ENCODE results near the gene ZNF511. TPM values are rescaled to one million over a fixed set of nuclear protein-coding genes. Genes with fewer than 3 reads are reported as not detected.

Gene ZNF511
- total RNA-seq, 1 donor = 24.6 TPM

DNA sequence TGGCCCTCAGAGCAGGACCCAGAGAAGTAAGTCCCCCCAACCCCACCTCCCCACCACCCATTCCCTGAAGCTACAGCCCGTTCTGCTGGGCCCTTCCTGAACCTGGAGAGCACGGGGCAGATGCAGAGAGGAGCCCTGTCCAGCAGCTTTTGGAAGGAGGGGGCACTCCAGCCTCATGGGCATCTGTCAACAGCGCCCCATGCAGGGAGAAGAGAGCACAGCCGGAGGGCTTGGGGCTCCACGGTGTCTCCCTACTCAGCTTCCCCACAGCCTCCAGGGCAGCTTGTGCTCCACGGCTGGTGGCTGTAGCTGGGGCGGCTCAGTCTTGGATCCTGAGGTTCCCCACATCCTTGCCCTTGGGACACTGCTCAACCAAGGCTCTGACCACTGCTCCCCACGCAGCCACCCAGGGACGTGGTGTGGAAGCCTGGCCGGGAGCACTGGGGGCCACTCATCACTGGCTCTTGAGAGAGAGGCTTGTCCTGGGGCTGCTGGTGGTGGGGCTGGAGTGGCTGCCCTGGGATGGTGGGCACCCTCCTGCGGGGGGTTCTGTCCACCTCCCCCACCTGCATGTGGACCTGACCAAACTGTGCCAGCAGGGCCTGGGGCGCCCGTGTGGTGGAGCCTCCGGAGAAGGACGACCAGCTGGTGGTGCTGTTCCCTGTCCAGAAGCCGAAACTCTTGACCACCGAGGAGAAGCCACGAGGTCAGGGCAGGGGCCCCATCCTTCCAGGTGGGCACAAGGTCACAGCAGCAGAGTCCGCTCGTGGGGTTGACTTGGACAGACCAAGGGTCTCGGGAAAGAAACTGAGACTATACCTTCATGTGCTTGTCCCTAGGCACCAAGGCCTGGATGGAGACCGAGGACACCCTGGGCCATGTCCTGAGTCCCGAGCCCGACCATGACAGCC lies 42.9 kb downstream of the ZNF511 start:
- Histone ChIP-seq H3K4me2 (ENCODE audit: insufficient read depth, low read length) (no peak overlapping the region), H3K27me3 (ENCODE audit: insufficient read depth, low read length) (no peaks in the 10 kb centered on the region), H3K9me3 (ENCODE audit: low read depth, low read length) (no peaks in the 10 kb centered on the region), H3K79me2 (ENCODE audit: insufficient read depth, low read length) (no peaks in the 10 kb centered on the region), H3K27ac (ENCODE audit: low read depth, low read length) (no peak overlapping the region), H4K20me1 (ENCODE audit: insufficient read depth, low read length) (no peaks in the 10 kb centered on the region), H3K4me3 (ENCODE audit: insufficient read depth, low read length) (no peak overlapping the region), H2AFZ (ENCODE audit: low read length) (no peak overlapping the region), H3K4me1 (ENCODE audit: insufficient read depth, low read length) (no peaks in the 10 kb centered on the region), H3K36me3 (ENCODE audit: insufficient read depth, low read length) (no peaks in the 10 kb centered on the region)
- peak; percentile 78 for DNase-seq (ENCODE audit: insufficient read length, low spot score, missing footprints)
- TF ChIP-seq, protein P1, sequence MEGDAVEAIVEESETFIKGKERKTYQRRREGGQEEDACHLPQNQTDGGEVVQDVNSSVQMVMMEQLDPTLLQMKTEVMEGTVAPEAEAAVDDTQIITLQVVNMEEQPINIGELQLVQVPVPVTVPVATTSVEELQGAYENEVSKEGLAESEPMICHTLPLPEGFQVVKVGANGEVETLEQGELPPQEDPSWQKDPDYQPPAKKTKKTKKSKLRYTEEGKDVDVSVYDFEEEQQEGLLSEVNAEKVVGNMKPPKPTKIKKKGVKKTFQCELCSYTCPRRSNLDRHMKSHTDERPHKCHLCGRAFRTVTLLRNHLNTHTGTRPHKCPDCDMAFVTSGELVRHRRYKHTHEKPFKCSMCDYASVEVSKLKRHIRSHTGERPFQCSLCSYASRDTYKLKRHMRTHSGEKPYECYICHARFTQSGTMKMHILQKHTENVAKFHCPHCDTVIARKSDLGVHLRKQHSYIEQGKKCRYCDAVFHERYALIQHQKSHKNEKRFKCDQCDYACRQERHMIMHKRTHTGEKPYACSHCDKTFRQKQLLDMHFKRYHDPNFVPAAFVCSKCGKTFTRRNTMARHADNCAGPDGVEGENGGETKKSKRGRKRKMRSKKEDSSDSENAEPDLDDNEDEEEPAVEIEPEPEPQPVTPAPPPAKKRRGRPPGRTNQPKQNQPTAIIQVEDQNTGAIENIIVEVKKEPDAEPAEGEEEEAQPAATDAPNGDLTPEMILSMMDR (IDR thresholded peaks at IDR 0.05; ENCODE audit: extremely low read depth, low read depth, low read length) = peak; percentile 8

DNA sequence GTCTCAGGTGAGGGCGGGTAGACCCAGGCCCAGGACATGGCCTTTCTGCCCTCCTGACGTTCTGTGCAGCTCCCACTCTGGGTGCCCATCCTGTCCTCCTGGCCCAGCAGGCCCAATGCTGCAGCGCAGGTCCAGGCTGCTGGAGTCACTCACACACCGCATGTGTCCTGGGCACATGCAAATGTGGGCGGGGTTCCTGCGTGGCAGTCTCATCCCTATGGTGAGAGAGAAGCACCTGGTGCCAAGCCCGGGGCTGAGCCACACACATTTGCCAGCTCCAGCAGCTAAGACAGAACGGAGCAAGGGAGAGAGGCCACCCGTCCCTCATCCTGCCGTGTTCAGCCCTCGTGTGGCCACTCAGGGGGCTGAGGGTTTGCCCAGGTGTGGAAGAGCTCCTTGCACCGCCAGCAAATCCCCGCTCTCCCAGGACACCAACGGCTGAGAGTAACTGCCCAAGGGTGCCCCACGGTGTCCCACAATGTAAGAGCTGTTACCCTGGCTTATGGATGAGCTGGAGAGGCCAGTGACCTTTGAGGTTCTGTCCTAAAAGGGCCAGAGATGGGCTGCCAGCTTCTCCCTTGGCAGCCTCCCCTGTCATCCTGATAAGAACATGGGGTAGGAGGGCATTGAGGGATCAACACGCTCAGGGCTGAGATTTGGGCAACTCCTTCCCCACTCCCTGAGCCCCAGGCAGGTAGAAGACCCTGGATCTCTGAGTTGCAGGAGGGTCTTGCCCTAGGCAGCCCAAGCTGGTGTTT lies 44.7 kb downstream of the ZNF511 start:
- no peaks in the 10 kb centered on the region for H3K27me3 ChIP-seq (ENCODE audit: insufficient read depth, low read length)
- peak; percentile 83 for DNase-seq (ENCODE audit: insufficient read length, low spot score, missing footprints)
- no peaks in the 10 kb centered on the region for H3K4me1 ChIP-seq (ENCODE audit: insufficient read depth, low read length)
- H3K9me3 ChIP-seq (ENCODE audit: low read depth, low read length) = no peaks in the 10 kb centered on the region
- H3K4me3 ChIP-seq (ENCODE audit: insufficient read depth, low read length) = no peak overlapping the region
- no peaks in the 10 kb centered on the region for H4K20me1 ChIP-seq (ENCODE audit: insufficient read depth, low read length)
- H3K79me2 ChIP-seq (ENCODE audit: insufficient read depth, low read length) = no peaks in the 10 kb centered on the region
- H2AFZ ChIP-seq (ENCODE audit: low read length) = no peak overlapping the region
- no peaks in the 10 kb centered on the region for H3K36me3 ChIP-seq (ENCODE audit: insufficient read depth, low read length)
- no peak overlapping the region for H3K27ac ChIP-seq (ENCODE audit: low read depth, low read length)
- no peak overlapping the region for H3K4me2 ChIP-seq (ENCODE audit: insufficient read depth, low read length)
- TF ChIP-seq, protein P1 (IDR thresholded peaks at IDR 0.05; ENCODE audit: extremely low read depth, low read depth, low read length) = no peak

DNA sequence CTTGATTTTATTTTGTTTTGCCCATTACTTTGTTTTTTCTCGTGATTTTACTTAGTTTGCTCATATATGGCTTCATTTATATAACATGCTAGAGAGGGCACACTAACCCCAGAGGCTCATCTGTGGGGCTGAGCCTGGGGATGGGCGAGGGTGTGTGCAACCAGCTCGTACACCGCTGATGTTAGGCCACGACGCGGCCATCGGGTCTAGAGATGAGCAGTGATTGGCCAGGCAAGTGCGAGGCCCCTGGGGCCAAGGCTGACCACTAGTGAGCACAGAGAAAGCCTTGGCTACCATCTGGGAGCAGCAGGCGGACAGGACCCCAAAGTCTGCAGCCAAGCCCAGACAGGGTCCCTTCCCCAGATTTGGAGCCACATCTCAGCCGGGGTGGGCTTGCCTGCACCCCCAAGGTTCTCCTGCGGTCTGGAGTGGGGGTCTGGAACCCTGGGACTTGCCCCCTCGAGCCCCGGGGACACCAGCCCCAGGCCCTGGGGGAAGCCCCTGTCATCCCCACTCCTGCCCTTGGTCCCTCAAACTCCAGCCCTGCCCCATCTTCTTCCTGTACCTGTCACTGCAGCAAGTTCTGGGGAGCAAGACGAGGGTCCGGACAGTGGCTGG lies 45.4 kb downstream of the ZNF511 start:
- H3K79me2 ChIP-seq (ENCODE audit: insufficient read depth, low read length) = no peaks in the 10 kb centered on the region
- H3K36me3 ChIP-seq (ENCODE audit: insufficient read depth, low read length) = no peaks in the 10 kb centered on the region
- no peaks in the 10 kb centered on the region for H3K4me1 ChIP-seq (ENCODE audit: insufficient read depth, low read length)
- H3K4me2 ChIP-seq (ENCODE audit: insufficient read depth, low read length) = no peak overlapping the region
- TF ChIP-seq, protein P1 (IDR thresholded peaks at IDR 0.05; ENCODE audit: extremely low read depth, low read depth, low read length) = no peak
- H2AFZ ChIP-seq (ENCODE audit: low read length) = no peak overlapping the region
- H4K20me1 ChIP-seq (ENCODE audit: insufficient read depth, low read length) = no peaks in the 10 kb centered on the region
- H3K27ac ChIP-seq (ENCODE audit: low read depth, low read length) = no peak overlapping the region
- H3K9me3 ChIP-seq (ENCODE audit: low read depth, low read length) = no peaks in the 10 kb centered on the region
- no peak for DNase-seq (ENCODE audit: insufficient read length, low spot score, missing footprints)
- no peak overlapping the region for H3K4me3 ChIP-seq (ENCODE audit: insufficient read depth, low read length)
- H3K27me3 ChIP-seq (ENCODE audit: insufficient read depth, low read length) = no peaks in the 10 kb centered on the region

Measured in osteoblast (primary cell).